DMS114 treated with DMSO at 0.1 percent for 48 hours (cell line): ENCODE results near the gene MBD3L3.
"Not testable (repeated sequence)": the region's sequence is repeated elsewhere in the genome, so short reads cannot be mapped to it uniquely, and the experiment has no call there.

Source experiments
- DNase-seq: peaks from one replicate; lab custom pipeline; 2025; ENCODE audit not compliant: unreplicated experiment; lab: John Stamatoyannopoulos, UW

Gene MBD3L3

DNA sequence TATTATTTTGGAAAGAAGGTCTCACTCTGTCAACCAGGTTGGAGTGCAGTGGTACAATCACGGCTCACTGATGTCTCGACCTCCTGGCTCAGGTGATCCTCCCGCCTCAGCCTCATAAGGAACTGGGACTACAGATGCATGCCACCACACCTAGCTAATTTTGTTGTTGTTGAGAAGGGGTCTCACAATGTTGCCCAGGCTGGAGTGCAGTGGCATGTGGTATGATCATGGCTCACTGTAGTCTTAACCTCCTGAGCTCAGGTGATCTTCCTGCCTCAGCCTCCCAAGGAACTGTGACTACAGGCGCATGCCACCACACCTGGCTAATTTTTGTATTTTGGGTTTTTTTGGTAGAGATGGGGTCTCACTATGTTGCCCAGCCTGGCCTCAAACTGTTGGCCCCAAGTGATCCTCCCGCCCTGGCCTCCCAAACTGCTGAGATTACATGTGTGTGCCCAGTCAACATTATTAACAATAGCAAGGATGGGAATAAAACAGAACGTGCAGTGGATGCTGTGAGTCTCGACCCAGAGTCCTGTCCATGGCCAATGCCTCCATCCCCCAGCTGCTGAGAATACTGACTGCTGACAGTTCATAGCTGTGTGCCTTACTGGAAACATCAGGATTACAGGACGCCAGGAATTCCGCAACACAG, 5.4 kb upstream of the MBD3L3 start:
- DNase-seq, result no peak

GRCh38 chr19:7063339-7063738, 4.9 kb upstream of the MBD3L3 start:
- DNase-seq, result no peak

GRCh38 chr19:7059977-7060376, 1.5 kb upstream of the MBD3L3 start:
- not testable (repeated sequence) for DNase-seq

GRCh38 chr19:7056371-7056770, 2.1 kb downstream of the MBD3L3 start:
- not testable (repeated sequence) for DNase-seq

DNA sequence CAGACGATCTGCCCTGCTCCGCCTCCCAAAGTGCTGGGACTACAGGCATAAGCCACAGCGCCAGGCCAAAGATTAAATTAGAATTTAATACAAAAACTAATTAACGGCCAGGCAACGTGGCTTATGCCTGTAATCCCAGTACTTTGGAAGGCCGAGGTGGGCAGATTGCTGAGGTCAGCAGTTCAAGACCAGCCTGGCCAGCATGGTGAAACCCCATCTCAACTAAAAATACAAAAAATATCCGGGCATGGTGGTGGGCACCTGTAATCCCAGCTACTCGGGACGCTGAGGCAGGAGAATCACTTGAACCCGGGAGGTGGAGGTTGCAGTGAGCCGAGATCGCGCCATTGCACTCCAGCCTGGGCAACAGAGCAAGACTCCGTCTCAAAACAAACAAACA, 2.8 kb downstream of the MBD3L3 start:
- DNase-seq, result not testable (repeated sequence)

DNA sequence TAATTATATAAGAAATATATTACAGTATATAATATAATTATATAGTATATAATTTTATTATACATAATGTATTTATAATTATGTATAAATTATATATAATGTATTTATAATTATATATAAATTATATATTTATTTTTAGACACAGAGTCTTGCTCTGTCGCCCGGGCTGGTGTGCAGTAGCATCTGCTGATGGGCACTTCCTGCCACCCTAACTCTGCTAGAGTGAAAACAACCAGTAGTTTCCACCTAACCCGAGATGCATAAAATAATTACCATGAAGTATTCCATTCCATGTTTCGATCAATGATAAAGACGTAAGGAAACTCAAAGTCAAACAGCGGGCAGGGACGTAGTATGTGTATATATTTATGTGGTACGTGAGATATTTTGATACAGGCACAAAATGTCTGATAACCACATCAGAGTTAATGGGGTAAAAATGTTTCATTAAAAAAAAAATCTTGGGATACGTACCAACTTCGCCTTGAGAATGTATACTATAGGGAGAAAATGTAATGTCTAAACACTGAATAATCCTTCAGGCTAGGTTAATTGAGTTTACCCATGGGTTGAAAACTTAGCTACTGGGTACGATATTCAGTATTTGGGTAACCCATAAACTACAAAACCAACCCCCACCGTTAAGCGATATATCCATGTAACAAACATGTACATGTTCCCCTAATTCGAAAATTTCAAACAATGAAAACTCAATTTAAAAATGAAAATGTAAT, 3.7 kb downstream of the MBD3L3 start:
- DNase-seq, result not testable (repeated sequence)

DNA sequence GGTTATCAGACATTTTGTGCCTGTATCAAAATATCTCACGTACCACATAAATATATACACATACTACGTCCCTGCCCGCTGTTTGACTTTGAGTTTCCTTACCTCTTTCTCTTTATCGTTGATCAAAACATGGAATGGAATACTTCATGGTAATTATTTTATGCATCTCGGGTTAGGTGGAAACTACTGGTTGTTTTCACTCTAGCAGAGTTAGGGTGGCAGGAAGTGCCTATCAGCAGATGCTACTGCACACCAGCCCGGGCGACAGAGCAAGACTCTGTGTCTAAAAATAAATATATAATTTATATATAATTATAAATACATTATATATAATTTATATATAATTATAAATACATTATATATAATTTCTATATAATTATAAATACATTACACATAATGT, 5.6 kb downstream of the MBD3L3 start:
- not testable (repeated sequence) for DNase-seq

- not testable (repeated sequence) for DNase-seq
These were observed 7.1 kb downstream of the MBD3L3 start for GRCh38 chr19:7051421-7051820.

GRCh38 chr19:7049021-7049420, 9.5 kb downstream of the MBD3L3 start, which contains the start of gene MBD3L2:
Gene MBD3L2, plus strand, starts transcription at chr19:7049321. Its CDS starts 53 bp downstream, at chr19:7049374.
- DNase-seq, result not testable (repeated sequence)

DNA sequence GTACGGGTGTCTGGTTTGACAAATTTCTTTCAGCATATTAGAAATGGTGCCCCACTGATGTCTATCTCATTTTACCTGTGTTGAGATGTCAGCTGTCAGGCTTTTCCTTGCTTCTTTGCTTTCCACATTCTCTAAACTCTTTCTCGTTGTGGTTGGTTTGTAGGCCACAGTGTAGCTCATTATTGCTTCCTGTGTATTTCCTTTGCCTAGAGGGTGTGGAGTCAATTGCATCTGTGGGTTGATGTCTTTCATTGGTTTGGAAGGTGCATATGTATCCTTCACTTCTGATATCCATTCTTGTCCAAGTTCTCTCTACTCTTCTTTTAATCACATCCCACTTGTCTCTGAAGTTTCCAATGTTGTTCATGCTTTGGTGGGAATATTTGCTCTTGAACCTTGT, 16.9 kb downstream of the MBD3L3 start:
- DNase-seq, result not testable (repeated sequence)

DNA sequence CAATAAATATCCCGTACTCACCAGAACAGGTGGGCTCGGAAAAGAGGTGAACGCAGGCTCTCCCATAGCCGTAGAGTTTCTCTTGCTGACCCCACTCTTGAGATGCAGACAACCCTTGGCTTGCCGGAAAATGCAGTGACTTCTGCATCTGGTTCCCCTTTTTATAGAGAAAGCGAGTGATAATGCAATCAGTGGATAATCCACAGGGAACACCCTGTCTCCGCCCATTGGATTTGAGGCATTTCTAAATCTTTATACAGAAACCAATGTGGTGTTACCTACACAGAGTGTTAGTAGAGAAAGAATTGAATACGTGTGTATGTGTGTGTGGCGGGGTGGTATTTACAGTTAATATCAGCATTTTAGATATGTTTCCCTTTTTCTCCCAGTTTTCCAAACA, 18.4 kb downstream of the MBD3L3 start, which contains the start of gene MBD3L4:
TSS of gene MBD3L4 (minus strand) at position 101 of the 400 bp plus-strand sequence. CDS start at position 66, 35 bp downstream.
- DNase-seq, result not testable (repeated sequence)

DNA sequence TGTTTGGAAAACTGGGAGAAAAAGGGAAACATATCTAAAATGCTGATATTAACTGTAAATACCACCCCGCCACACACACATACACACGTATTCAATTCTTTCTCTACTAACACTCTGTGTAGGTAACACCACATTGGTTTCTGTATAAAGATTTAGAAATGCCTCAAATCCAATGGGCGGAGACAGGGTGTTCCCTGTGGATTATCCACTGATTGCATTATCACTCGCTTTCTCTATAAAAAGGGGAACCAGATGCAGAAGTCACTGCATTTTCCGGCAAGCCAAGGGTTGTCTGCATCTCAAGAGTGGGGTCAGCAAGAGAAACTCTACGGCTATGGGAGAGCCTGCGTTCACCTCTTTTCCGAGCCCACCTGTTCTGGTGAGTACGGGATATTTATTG, 28.2 kb downstream of the MBD3L3 start, which contains the start of gene MBD3L5:
TSS of gene MBD3L5 (plus strand) at position 301 of the 400 bp plus-strand sequence. CDS start at position 335, 34 bp downstream.
- DNase-seq, result not testable (repeated sequence)

GRCh38 chr19:7028790-7029189, 29.7 kb downstream of the MBD3L3 start:
- not testable (repeated sequence) for DNase-seq

- not testable (repeated sequence) for DNase-seq
These were observed 37.1 kb downstream of the MBD3L3 start, which contains the start of gene MBD3L2B for GRCh38 chr19:7021331-7021730. Gene MBD3L2B, minus strand, starts transcription at chr19:7021431. Its CDS starts 34 bp downstream, at chr19:7021397.

DNA sequence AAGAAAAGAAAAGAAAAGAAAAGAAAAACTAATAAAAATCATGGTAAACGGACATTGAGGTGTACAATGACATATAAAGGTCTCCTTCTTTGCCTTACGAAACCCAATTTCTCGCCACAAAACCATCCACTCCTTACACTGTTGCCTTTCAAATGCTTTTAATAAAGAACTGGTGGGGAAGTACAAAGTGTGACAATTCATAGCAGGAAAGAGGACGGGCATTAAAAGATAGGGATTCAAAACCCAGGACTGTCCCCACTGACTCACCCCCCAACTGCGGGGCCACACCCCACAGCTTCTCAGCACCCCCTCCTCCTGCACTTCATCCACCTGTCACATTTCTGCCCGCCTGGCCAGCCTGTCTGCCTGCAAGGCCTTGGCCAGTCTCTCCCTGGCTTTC, 39.6 kb downstream of the MBD3L3 start:
- no peak for DNase-seq

GRCh38 chr19:7013678-7014077, 44.8 kb downstream of the MBD3L3 start:
- no peak for DNase-seq

DNA sequence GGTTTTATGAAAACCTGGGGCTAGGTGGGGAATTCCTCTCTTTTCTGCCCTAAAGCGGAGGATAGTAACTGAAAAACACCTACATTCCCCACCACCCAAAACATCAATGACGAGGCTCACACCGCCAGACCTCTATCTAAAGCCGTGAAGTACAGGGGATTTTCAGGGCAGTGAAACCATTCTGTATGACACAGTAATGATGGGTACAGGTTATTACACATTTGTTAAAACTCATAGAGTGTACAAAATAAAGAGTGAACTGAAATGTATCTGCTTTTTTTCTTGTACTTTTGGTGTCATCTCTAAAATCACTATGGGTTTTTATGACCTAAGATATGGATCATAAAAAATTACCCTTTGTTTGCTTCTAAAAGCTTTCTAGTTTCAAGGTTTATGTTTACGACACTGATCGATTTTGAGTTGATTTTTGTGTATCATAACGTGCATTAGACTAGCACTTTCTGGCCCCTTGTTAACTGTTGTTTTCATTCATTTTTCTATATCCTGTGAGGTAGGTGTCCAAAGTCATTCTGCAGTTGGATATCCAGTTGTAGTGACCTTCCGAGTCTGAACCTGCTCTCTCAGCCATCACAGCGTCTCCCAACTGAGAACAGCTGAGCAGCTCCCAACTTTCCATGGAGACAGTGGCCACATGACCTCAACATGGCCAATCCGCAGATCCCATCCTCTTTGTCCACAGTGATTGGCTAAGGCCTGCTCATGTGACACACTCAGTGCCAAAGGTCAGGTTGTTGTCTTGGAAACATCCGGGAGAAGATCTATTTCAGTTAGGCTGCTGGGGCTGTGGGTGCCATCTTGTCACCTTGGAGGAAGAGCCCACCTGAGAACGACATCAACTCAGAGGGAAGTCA, 47.5 kb downstream of the MBD3L3 start:
- no peak for DNase-seq

DNA sequence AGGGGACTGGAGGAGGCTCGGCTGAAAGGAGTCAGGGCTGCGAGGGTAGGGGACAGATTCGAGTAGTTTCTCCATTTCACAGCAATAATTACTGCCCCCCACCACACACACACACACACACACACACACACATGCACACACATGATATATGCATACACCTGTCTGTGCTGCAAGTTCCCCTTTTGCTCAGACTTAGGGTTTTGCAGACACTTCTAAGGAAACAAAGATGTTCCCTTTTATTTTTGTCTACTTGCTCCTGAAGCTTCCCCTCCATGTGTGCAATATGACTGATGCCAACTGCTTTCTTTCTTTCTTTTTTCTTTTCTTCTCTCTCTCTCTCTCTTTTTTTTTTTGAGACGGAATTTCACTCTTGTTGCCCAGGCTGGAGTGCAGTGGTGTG, 50.6 kb downstream of the MBD3L3 start:
- no peak for DNase-seq
